ENCODE data around the gene SUPT3H. TPM values are rescaled to one million over a fixed set of nuclear protein-coding genes. Genes with fewer than 3 reads are reported as not detected.

SUPT3H gene
- total and polyA plus RNA-seq, 2 of the 8 experiments (the other 6 are each of a cell fraction or from before 2014, with no cell fraction given), result 18.8 to 23.0 TPM

DNA sequence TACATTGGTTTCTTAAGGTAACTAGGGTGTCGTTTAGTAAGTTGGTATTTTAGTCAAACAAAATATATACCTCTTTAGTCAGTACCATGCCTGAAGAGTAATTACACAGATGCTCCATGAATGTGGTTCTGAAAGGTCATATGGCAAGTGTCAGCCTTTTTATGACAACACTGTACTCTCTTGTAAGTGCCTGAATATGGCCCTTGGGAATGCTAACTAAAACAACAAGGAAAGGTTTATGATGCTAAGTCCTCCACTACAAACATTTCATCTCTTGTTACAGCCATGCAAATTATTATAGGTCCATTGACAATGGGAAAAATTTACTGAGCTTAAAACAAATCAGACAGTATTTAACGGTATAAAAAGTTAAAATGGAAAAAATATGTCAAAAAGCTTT lies 39.0 kb upstream of the SUPT3H start:
- H2BK20ac ChIP-seq (ENCODE audit: low read length), result no peak overlapping the region
- no peaks in the 10 kb centered on the region for H4K20me1 ChIP-seq (replicated peaks in 1 of 2; ENCODE audit: control insufficient read depth in 1 of 2, insufficient read depth in 2 of 2, low read length in 2 of 2)
- no peak overlapping the region for H3K4ac ChIP-seq (replicated peaks; ENCODE audit: insufficient read length, low read depth, low read length)
- H3K27ac ChIP-seq (ENCODE audit: low read depth, low read length), result no peak overlapping the region
- WGBS, 2 experiments (ENCODE audit: extremely low coverage in 1 of 2, insufficient coverage in 1 of 2, insufficient read length in 1 of 2, insufficient replicate concordance in 2 of 2, low coverage in 1 of 2, low lambda C conversion rate in 2 of 2, missing lambda C conversion rate in 1 of 2), result 83% methylated on average over 2 of the region's 2 CpGs; no CpG with 5 or more reads in 1 of the 2 experiments
- H3K9me3 ChIP-seq (ENCODE audit: insufficient read depth in 2 of 2, low read depth in 1 of 2, low read length in 1 of 2), result no peaks in the 10 kb centered on the region
- H2BK5ac ChIP-seq (ENCODE audit: low read depth, low read length), result no peak overlapping the region
- no peak for DNase-seq (ENCODE audit: low read depth in 1 of 2, low spot score in 2 of 2)
- H3K79me2 ChIP-seq (ENCODE audit: control insufficient read depth in 1 of 2, insufficient read depth in 2 of 2, low read length in 2 of 2), result no peaks in the 10 kb centered on the region
- H2BK120ac ChIP-seq (replicated peaks; ENCODE audit: low read depth, low read length), result no peak overlapping the region
- ChIA-PET POLR2A (ENCODE audit: partially characterized antibody) (no interaction called here), CTCF (ENCODE audit: partially characterized antibody) (interaction anchor here (1.5 to 1.6 kb wide), 2 partner anchors 106 to 941 kb away, joined by 4 read pairs; no protein-coding TSS in a partner anchor)
- peaks cover 20 to 40% (median 34%) of the 10 kb centered on the region in 4 experiments for H3K27me3 ChIP-seq (replicated peaks in 1 of 4; ENCODE audit: control insufficient read depth in 3 of 4, extremely low read depth in 1 of 4, insufficient read depth in 3 of 4, low read length in 3 of 4)
- H4K8ac ChIP-seq (ENCODE audit: extremely low read depth, insufficient read depth, low read length), result no peak overlapping the region
- no peak overlapping the region for H2BK12ac ChIP-seq (ENCODE audit: low read depth, low read length)
- H3K4me3 ChIP-seq (ENCODE audit: extremely low read depth in 1 of 4, insufficient read depth in 2 of 4, low read depth in 3 of 4, low read length in 4 of 4), result no peak overlapping the region
- no peak overlapping the region for H3K56ac ChIP-seq (replicated peaks; ENCODE audit: insufficient read length, low read depth, low read length)
- peaks cover 0 to 7% (median 4%) of the 10 kb centered on the region in 4 experiments; a peak in 6 of 7 replicates for H3K4me1 ChIP-seq (replicated peaks in 1 of 4; ENCODE audit: control insufficient read depth in 3 of 4, insufficient read depth in 4 of 4, low read length in 3 of 4)
- no peak for FAIRE-seq
- H3K23me2 ChIP-seq (ENCODE audit: low read depth, low read length), result peaks cover 8% of the 10 kb centered on the region; the same call in 1 of the 2 replicates
- H3K14ac ChIP-seq (ENCODE audit: insufficient read length), result no peak overlapping the region
- no peak overlapping the region for H4K5ac ChIP-seq (ENCODE audit: insufficient read length, low read depth, low read length)
- no peak overlapping the region for H2BK15ac ChIP-seq (ENCODE audit: low read length)
- H3K9ac ChIP-seq (replicated peaks in 1 of 4; ENCODE audit: extremely low read depth in 1 of 4, low read depth in 3 of 4, low read length in 3 of 4), result no peak overlapping the region
- H3K18ac ChIP-seq (ENCODE audit: extremely low read depth, low read length), result no peak overlapping the region
- no peak overlapping the region for H3K23ac ChIP-seq (ENCODE audit: insufficient read length)
- no peaks in the 10 kb centered on the region for H3K36me3 ChIP-seq (ENCODE audit: control insufficient read depth in 2 of 4, insufficient read depth in 4 of 4, low read length in 3 of 4)
- no peak overlapping the region for H3K4me2 ChIP-seq (ENCODE audit: insufficient read depth in 1 of 2, low read depth in 2 of 2, low read length in 2 of 2)
- H3K79me1 ChIP-seq (ENCODE audit: low read depth, low read length), result no peaks in the 10 kb centered on the region
- H2AK5ac ChIP-seq (ENCODE audit: low read depth, low read length), result no peak overlapping the region
- no peak overlapping the region for H2AFZ ChIP-seq (ENCODE audit: low read length)
- no peak overlapping the region for H4K91ac ChIP-seq (replicated peaks; ENCODE audit: insufficient read length, low read length)
- TF ChIP-seq GTF2F1 (IDR thresholded peaks at IDR 0.05; ENCODE audit: borderline replicate concordance, low read depth, low read length) (no peak), RAD21 (IDR thresholded peaks at IDR 0.05 in 1 of 2, conservative IDR thresholded peaks at IDR 0.05 in 1 of 2; ENCODE audit: low read depth in 2 of 2, low read length in 2 of 2) (no peak), SP4 (IDR thresholded peaks at IDR 0.05; ENCODE audit: low read length) (no peak), RFX5 (IDR thresholded peaks at IDR 0.05; ENCODE audit: borderline replicate concordance, low read depth, low read length) (no peak), BRCA1 (IDR thresholded peaks at IDR 0.05; ENCODE audit: low read depth, low read length) (no peak), RNF2 (IDR thresholded peaks at IDR 0.05; ENCODE audit: borderline replicate concordance, low read depth, low read length, missing control alignments, poor library complexity, severe bottlenecking) (no peak), SUZ12 (IDR thresholded peaks at IDR 0.05; ENCODE audit: low read length) (no peak), RBBP5 (IDR thresholded peaks at IDR 0.05; ENCODE audit: borderline replicate concordance, low read depth, low read length) (no peak), CBX5 (IDR thresholded peaks at IDR 0.05; ENCODE audit: low read depth, low read length) (no peak), SIX5 (IDR thresholded peaks at IDR 0.05; ENCODE audit: low read depth, low read length) (no peak), EZH2 (IDR thresholded peaks at IDR 0.05; ENCODE audit: low read depth, low read length, severe bottlenecking) (no peak), TBP (IDR thresholded peaks at IDR 0.05; ENCODE audit: low read depth, low read length) (no peak), CREB1 (IDR thresholded peaks at IDR 0.05) (no peak), EGR1 (IDR thresholded peaks at IDR 0.05; ENCODE audit: borderline replicate concordance, low read depth, low read length) (no peak)
